GM18526 (cell line): ENCODE measurements around the gene IRX4.

Experiments used
- POLR2A ChIP-seq: IDR thresholded peaks from 3 replicates; pipeline ENCODE4 v1.6.1; 2011; ENCODE audit not compliant: insufficient read length; ENCODE audit errors: extremely low read depth

IRX4 gene

GRCh38 chr5:1878050-1878849 lies 4.5 kb downstream of the IRX4 start:
- TF ChIP-seq POLR2A, result no peak

GRCh38 chr5:1877103-1878049 lies 5.3 kb downstream of the IRX4 start:
- TF ChIP-seq POLR2A, result no peak

DNA sequence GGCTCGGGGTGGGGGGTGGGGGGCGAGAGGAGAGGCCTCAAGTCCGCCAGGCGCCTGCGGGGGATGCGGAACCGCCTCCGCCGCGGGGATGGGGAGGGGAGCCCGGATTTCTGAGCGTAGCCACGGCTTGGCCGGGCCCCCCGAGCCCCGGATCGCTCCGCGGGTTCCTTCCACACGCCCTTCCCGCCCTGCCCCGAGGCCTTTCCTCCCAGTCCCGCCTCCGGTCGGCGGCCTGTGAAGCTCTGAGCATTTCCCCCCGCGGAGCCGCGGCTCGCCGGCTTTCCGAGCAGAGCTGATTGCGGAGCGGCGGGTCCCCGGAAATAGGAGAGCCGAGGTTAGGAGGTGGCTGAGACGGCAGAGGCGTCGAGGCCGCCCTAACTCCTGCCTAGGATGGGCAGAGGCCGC lies 6.1 kb downstream of the IRX4 start:
- no peak for TF ChIP-seq POLR2A

- TF ChIP-seq POLR2A, result no peak
Measured at GRCh38 chr5:1875843-1876659, 6.7 kb downstream of the IRX4 start.

DNA sequence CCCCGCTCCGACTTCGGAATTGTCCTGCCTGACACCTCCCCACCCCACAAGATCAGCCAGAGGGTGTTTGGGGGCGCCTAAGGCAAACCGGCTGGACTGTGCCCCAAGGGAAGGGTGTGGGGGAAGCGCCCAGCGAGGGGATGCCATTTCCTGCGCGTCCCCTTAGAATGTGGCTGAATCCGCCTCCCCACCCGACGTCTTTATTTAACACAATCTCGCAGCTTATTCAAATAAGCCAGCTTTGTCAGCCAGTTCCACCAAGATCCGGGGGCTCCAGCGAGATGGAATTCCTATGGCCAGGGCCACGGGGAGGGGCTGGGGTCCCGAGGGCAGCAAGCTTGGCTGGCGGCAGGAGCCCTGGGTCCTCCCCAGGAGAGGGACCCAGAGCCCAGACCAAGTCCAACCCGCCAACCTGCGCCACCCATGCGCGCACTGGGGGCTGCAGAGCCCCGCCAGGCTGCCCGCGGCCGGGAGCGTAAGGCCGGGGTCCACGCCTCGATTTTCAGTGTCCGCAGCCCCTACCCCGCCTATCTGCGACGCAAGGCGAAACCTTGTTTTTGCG lies 7.4 kb downstream of the IRX4 start:
- TF ChIP-seq POLR2A, result no peak

DNA sequence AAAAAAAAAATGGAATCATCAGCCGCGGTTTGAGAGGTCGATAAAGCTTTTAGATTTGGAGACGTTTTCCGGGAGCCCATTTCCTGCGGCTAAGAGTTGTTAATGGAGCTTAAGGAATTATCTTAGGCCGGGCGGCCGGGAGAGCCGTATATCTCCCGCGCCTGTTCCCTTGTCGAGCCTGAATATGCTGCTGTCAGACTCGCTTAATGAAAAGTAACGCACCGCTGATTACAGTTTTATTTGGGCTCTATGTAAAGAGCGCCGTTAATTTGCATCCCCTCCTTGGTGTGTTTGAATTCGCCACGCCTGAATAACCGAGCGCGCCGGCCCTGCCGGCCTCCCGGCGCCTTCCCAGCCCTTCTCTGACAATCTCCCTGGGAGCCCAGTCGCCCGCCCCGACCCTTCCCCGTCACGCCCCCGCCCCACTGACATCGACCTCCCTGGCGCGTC lies 7.9 kb downstream of the IRX4 start:
- no peak for TF ChIP-seq POLR2A

GRCh38 chr5:1874348-1874747 lies 8.4 kb downstream of the IRX4 start:
- TF ChIP-seq POLR2A, result no peak

- no peak for TF ChIP-seq POLR2A
Measured at GRCh38 chr5:1873243-1873959, 9.3 kb downstream of the IRX4 start.

- no peak for TF ChIP-seq POLR2A
Measured at GRCh38 chr5:1871441-1871840, 11.3 kb downstream of the IRX4 start.

DNA sequence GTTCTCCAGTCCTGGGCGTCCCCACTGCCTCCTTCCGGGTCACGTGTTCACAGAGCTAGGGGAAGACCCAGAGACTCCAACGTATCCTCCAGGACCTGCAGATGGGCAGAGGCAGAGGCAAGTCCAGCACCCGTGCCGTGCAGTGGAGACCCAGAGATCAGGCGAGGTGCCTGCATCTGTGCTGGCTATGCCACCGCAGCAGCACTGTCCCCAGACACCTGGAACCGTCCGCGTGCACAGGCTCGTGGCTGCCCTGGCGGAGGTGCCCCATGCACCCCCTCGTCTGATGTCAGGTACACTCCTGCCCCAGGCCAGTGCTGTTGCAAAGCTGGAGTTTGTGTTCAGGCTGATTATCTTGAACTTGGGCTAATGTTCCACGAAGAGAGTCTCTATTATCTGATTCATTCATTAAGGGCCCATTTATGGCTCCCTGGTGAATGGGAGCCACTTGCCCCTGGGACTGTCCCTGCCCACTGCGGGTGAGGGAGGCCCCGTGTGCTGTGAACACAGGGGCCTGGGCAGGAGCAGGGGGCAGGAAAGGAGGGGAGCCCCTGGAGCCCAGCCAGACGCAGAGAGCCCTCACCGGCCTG lies 13.7 kb downstream of the IRX4 start:
- no peak for TF ChIP-seq POLR2A

DNA sequence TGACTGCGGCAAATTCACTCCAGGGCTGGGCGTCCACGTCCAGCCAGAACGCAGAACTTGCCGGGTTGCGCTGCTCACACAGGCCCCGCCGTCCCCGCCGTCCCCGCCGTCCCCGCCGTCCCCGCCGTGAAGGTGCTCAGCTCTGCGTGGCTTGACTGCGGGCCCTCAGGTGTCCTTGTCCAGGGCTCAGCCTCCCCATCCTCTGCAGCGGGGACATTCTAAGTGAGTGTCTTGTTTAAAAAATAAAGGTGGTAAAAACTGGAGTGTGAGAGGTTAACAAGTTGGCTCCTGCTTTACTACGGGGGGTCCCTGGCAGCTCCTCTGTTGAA lies 14.9 kb downstream of the IRX4 start:
- no peak for TF ChIP-seq POLR2A

- TF ChIP-seq POLR2A, result no peak
Measured at GRCh38 chr5:1867114-1867814, 15.5 kb downstream of the IRX4 start.

DNA sequence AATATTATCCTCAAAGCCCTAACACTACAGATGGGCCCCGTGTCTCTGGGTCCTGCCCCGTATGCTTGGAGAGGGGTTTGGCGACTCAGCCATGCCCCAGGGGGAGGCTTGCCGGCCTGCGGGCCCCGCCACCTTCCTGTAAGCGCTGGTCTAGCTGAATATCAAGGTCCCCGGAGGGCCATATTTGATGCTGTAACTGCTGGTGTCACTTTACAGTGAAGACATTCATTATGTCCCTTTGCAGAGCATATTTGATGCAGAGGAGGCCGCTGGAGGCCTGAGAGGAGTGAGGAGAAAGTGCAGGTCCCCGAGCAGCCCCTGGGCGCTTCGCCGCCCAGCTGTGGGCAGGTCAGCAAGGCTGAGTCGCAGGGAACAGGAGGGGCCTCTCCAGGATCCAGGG lies 16.8 kb downstream of the IRX4 start:
- no peak for TF ChIP-seq POLR2A
